Measurements from ENCODE around the gene ALOXE3. TPM values are rescaled to one million over a fixed set of nuclear protein-coding genes. Genes with fewer than 3 reads are reported as not detected.
A peak's percentile ranks its signal among the peaks of the same experiment; 100 is the strongest.

Gene ALOXE3
- total and polyA plus RNA-seq, 7 donors = 0.17 TPM; not detected in 6

- DNase-seq = peak; percentile 71
- TF ChIP-seq CTCF (IDR thresholded peaks at IDR 0.05) = no peak
- no peak for TF ChIP-seq POLR2AphosphoS5 (IDR thresholded peaks at IDR 0.05)
- TF ChIP-seq POLR2A (IDR thresholded peaks at IDR 0.05) = no peak
- TF ChIP-seq EP300 (IDR thresholded peaks at IDR 0.05) = no peak
- no peaks in the 10 kb centered on the region for H3K27me3 ChIP-seq
- H3K4me1 ChIP-seq = peaks cover 0 to 55% (median 31%) of the 10 kb centered on the region in 4 donors
- H3K36me3 ChIP-seq = peaks cover 72 to 77% (median 73%) of the 10 kb centered on the region in 4 donors
- WGBS, 2 donors = 92 to 95% methylated on average over 11 of the region's 11 CpGs
- H3K27ac ChIP-seq = peak overlapping the region; percentile 58 to 100 (median 92)
- no peak overlapping the region for H3K4me3 ChIP-seq
- H3K9me3 ChIP-seq = no peaks in the 10 kb centered on the region
- intact Hi-C loops (cut with DNase I) = loop anchor here (1.0 kb wide), 1 partner anchor 9 kb away; no protein-coding TSS in a partner anchor
Measured at GRCh38 chr17:8141741-8142140, 23.4 kb upstream of the ALOXE3 start.

GRCh38 chr17:8141045-8141444 is 22.7 kb upstream of the ALOXE3 start:
- Histone ChIP-seq H3K27ac (peak overlapping the region; percentile 85 to 100 (median 94)), H3K9me3 (no peaks in the 10 kb centered on the region), H3K36me3 (peaks cover 65 to 70% (median 66%) of the 10 kb centered on the region in 4 donors), H3K4me3 (no peak overlapping the region), H3K27me3 (no peaks in the 10 kb centered on the region), H3K4me1 (peaks cover 0 to 50% (median 30%) of the 10 kb centered on the region in 4 donors)
- peak; percentile 29 to 49 (median 36) for TF ChIP-seq POLR2AphosphoS5 (IDR thresholded peaks at IDR 0.05)
- no peak for TF ChIP-seq CTCF (IDR thresholded peaks at IDR 0.05)
- TF ChIP-seq POLR2A (IDR thresholded peaks at IDR 0.05) = no peak
- no peak for TF ChIP-seq EP300 (IDR thresholded peaks at IDR 0.05)
- intact Hi-C loops (cut with DNase I) = loop anchor here (1.0 kb wide), 1 partner anchor 9 kb away; no protein-coding TSS in a partner anchor
- peak; percentile 75 for DNase-seq
- WGBS, 2 donors = 96 to 98% methylated on average over 7 of the region's 7 CpGs

GRCh38 chr17:8140065-8141029 is 22.0 kb upstream of the ALOXE3 start:
- H3K4me1 ChIP-seq = peaks cover 0 to 44% (median 29%) of the 10 kb centered on the region in 4 donors
- intact Hi-C loops (cut with DNase I) = loop anchor here (1.0 kb wide), 1 partner anchor 10 kb away; no protein-coding TSS in a partner anchor
- 88 to 89% methylated on average over 18 of the region's 18 CpGs for WGBS, 2 donors
- no peaks in the 10 kb centered on the region for H3K9me3 ChIP-seq
- H3K4me3 ChIP-seq = no peak overlapping the region
- peak; percentile 78 for DNase-seq
- no peak for TF ChIP-seq EP300 (IDR thresholded peaks at IDR 0.05)
- no peak for TF ChIP-seq CTCF (IDR thresholded peaks at IDR 0.05)
- peak; percentile 16 to 70 (median 36) for TF ChIP-seq POLR2AphosphoS5 (IDR thresholded peaks at IDR 0.05)
- no peak for TF ChIP-seq POLR2A (IDR thresholded peaks at IDR 0.05)
- H3K36me3 ChIP-seq = peaks cover 58 to 63% (median 59%) of the 10 kb centered on the region in 4 donors
- H3K27ac ChIP-seq = peak overlapping the region; percentile 85 to 100 (median 94)
- no peaks in the 10 kb centered on the region for H3K27me3 ChIP-seq

GRCh38 chr17:8138672-8139371 is 20.5 kb upstream of the ALOXE3 start:
- peaks cover 43 to 48% (median 44%) of the 10 kb centered on the region in 4 donors for H3K36me3 ChIP-seq
- no peaks in the 10 kb centered on the region for H3K27me3 ChIP-seq
- TF ChIP-seq POLR2AphosphoS5 (IDR thresholded peaks at IDR 0.05) (peak; percentile 88 to 92 (median 91)), POLR2A (IDR thresholded peaks at IDR 0.05) (peak; percentile 37 to 60), EP300 (IDR thresholded peaks at IDR 0.05) (peak in 2 of 4 donors; percentile 46 to 96), CTCF (IDR thresholded peaks at IDR 0.05) (peak in 3 of 4 experiments; percentile 82 to 98 (median 92))
- 0 to 1% methylated on average over 46 of the region's 46 CpGs for WGBS, 2 donors
- H3K4me3 ChIP-seq = peak overlapping the region in 3 of 4 donors; percentile 4 to 17 (median 8)
- H3K9me3 ChIP-seq = no peaks in the 10 kb centered on the region
- intact Hi-C loops (cut with DNase I) = loop anchor here (1.0 to 10.0 kb wide), 4 partner anchors 20 to 824 kb away; partner anchors contain the start of gene GPS2
- DNase-seq = peak; percentile 98
- peak overlapping the region; percentile 85 to 100 (median 94) for H3K27ac ChIP-seq
- H3K4me1 ChIP-seq = peaks cover 0 to 44% (median 29%) of the 10 kb centered on the region in 4 donors

All from sigmoid colon (tissue), 7 donors.